Panc1 (cell line): ENCODE data around the gene FES. TPM values are rescaled to one million over a fixed set of nuclear protein-coding genes. Genes with fewer than 3 reads are reported as not detected.

Source experiments
- ATAC-seq: fragments of 200-7000 bp; cut with Tn5 transposase; 2 replicates; pipeline ENCODE4 v1.9.1; 2020; ENCODE audit warnings: mild to moderate bottlenecking, moderate library complexity
- BruUV-seq: library from RNA; stranded (reverse); fragments of 400-500 nt; replicated peaks from 2 replicates; lab custom pipeline; 2021; lab: Mats Ljungman, UMichigan
- CTCF ChIA-PET: fragments of 300-600 bp; sonication (Branson Sonifier 250); formaldehyde crosslinking; loops from one replicate; lab custom pipeline; 2022; ENCODE audit warnings: antibody characterized with exemption; lab: Charles Lee
- POLR2A ChIA-PET: fragments of 300-600 bp; sonication (Branson Sonifier 250); formaldehyde crosslinking; loops from one replicate; lab custom pipeline; 2022; ENCODE audit warnings: antibody characterized with exemption; lab: Charles Lee
- DNase-seq: peaks from one replicate; pipeline ENCODE4 v3.0.0-alpha.2; 2010; ENCODE audit warnings: low read depth, low spot score
- H3K27ac ChIP-seq: 2 replicates; pipeline ENCODE4 v1.5.1; 2011; ENCODE audit warnings: mild to moderate bottlenecking, low read length, inconsistent platforms
- H3K27me3 ChIP-seq: fragments of 200-500 bp; sonication (Bioruptor generic); 2 replicates; pipeline ENCODE4 v1.6.0; 2014; ENCODE audit warnings: low read length, inconsistent platforms; ENCODE audit not compliant: control insufficient read depth, insufficient read depth
- H3K36me3 ChIP-seq: fragments of 200-500 bp; sonication (Bioruptor generic); 2 replicates; pipeline ENCODE4 v1.5.1; 2014; ENCODE audit warnings: inconsistent platforms, mild to moderate bottlenecking, low read length, moderate library complexity; ENCODE audit not compliant: control insufficient read depth, insufficient read depth
- H3K4me1 ChIP-seq: 2 replicates; pipeline ENCODE4 v1.5.1; 2011; ENCODE audit warnings: inconsistent platforms, mild to moderate bottlenecking, low read length, moderate library complexity; ENCODE audit not compliant: control insufficient read depth, insufficient read depth
- H3K4me3 ChIP-seq, 2 experiments: 2 replicates each; pipeline ENCODE4 v1.5.1; 2011 to 2012; ENCODE audit warnings: low read depth in 2 of 2, low read length in 2 of 2, mild to moderate bottlenecking in 2 of 2, inconsistent platforms in 1 of 2, moderate library complexity in 1 of 2
- H3K9me3 ChIP-seq: fragments of 200-500 bp; sonication (Bioruptor generic); 2 replicates; pipeline ENCODE4 v1.5.1; 2014; ENCODE audit warnings: low read depth, mild to moderate bottlenecking, inconsistent platforms, low read length, moderate library complexity; ENCODE audit not compliant: control insufficient read depth, insufficient read depth
- CTCF ChIP-seq: fragments of 450-650 bp; IDR thresholded peaks from 2 replicates; pipeline ENCODE4 v1.5.1; 2017; ENCODE audit warnings: mild to moderate bottlenecking
- POLR2AphosphoS5 ChIP-seq: IDR thresholded peaks from 2 replicates; pipeline ENCODE4 v1.6.1; 2012; ENCODE audit warnings: mild to moderate bottlenecking, low read depth, low read length, moderate library complexity
- SIN3A ChIP-seq: IDR thresholded peaks from 2 replicates; pipeline ENCODE4 v1.6.1; 2012; ENCODE audit warnings: low read depth, mild to moderate bottlenecking, low read length, moderate library complexity, borderline replicate concordance; ENCODE audit not compliant: insufficient read depth
- TCF7L2 ChIP-seq: IDR thresholded peaks from 2 replicates; pipeline ENCODE4 v1.6.1; 2011; ENCODE audit warnings: mild to moderate bottlenecking, low read depth, low read length, inconsistent platforms
- in situ Hi-C: cut with HindIII; loops from 2 replicates; pipeline ENCODE4 v1.10.0; 2016; ENCODE audit warnings: low sequenced_read_pairs, low pct_unique_long_range_greater_than_20kb
- intact Hi-C: fragments of 100-400 bp; cut with micrococcal nuclease; formaldehyde crosslinking; loops from one replicate; pipeline ENCODE4 v1.10.0; 2022; ENCODE audit not compliant: unreplicated experiment
- total RNA-seq: library from RNA; stranded (reverse); gene quantifications from one replicate; pipeline ENCODE4 v1.2.1, GENCODE V29; 2021; ENCODE audit not compliant: unreplicated experiment
- TF ChIP-seq, protein P1 (sequence below), 2 experiments: IDR thresholded peaks; 2 replicates each; pipeline ENCODE4 v1.6.1; 2011 to 2012; ENCODE audit warnings: low read depth in 2 of 2, control low read depth in 1 of 2, low read length in 1 of 2, mild to moderate bottlenecking in 1 of 2, moderate library complexity in 1 of 2; ENCODE audit not compliant: insufficient read depth in 1 of 2

Gene FES
- total RNA-seq, 1 experiment from 2014 or later = 0.64 TPM

DNA sequence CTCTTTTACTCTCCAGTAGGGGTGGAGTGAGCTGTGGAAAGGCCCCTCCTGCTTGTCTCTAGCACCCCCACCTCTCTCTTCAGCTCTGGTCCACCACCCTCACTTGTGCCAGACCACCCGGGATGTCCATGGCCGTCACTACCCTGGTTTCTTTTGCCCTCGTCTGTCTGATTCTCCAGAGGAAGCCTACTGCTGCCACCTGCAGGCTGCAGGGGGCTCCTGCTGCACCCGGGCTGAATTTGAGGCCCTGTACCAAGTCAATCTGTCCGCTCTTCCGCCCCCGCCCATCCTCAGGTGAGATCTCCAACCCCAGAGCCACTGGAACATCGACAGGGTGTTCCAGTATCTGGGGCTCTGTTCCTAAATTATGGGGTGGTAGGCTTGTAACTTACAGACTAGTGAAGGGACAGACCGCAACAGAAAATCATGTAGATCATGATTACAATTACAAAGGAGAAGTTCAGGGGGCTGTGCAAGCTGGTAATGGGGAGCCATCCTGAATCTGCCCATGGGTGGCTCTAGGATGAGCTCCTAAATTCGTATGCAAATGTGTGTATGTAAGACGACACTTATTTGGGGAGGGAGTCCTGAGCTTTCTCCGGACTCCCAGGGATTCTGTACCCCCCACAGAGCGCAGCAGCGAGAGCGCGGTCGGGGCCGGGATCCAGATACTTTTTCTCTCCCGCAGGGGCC lies 50.1 kb downstream of the FES start:
- Histone ChIP-seq H3K36me3 (peaks cover 2% of the 10 kb centered on the region; the same call in 1 of the 2 replicates), H3K4me3 (peak overlapping the region; percentile 81 to 82), H3K27ac (peak overlapping the region; percentile 46; the same call in 1 of the 2 replicates), H3K27me3 (no peaks in the 10 kb centered on the region), H3K4me1 (peaks cover 26% of the 10 kb centered on the region), H3K9me3 (no peaks in the 10 kb centered on the region)
- DNase-seq (no peak), ATAC-seq (peak; percentile 63)
- no TSS peak for BruUV-seq
- in situ Hi-C loops (no loop called here), intact Hi-C loops (no loop called here)
- ChIA-PET CTCF (interaction anchor here (0.5 kb wide), 1 partner anchor 452 kb away, joined by 4 read pairs; no protein-coding TSS in a partner anchor), POLR2A (interaction anchor here (0.5 to 0.7 kb wide), 3 partner anchors 21 to 1571 kb away, joined by 3 to 7 read pairs (median 3); no protein-coding TSS in a partner anchor)
- TF ChIP-seq TCF7L2 = no peak
- no peak for TF ChIP-seq POLR2AphosphoS5
- TF ChIP-seq, protein P1, sequence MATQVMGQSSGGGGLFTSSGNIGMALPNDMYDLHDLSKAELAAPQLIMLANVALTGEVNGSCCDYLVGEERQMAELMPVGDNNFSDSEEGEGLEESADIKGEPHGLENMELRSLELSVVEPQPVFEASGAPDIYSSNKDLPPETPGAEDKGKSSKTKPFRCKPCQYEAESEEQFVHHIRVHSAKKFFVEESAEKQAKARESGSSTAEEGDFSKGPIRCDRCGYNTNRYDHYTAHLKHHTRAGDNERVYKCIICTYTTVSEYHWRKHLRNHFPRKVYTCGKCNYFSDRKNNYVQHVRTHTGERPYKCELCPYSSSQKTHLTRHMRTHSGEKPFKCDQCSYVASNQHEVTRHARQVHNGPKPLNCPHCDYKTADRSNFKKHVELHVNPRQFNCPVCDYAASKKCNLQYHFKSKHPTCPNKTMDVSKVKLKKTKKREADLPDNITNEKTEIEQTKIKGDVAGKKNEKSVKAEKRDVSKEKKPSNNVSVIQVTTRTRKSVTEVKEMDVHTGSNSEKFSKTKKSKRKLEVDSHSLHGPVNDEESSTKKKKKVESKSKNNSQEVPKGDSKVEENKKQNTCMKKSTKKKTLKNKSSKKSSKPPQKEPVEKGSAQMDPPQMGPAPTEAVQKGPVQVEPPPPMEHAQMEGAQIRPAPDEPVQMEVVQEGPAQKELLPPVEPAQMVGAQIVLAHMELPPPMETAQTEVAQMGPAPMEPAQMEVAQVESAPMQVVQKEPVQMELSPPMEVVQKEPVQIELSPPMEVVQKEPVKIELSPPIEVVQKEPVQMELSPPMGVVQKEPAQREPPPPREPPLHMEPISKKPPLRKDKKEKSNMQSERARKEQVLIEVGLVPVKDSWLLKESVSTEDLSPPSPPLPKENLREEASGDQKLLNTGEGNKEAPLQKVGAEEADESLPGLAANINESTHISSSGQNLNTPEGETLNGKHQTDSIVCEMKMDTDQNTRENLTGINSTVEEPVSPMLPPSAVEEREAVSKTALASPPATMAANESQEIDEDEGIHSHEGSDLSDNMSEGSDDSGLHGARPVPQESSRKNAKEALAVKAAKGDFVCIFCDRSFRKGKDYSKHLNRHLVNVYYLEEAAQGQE (IDR thresholded peaks at IDR 0.05; ENCODE audit: insufficient read depth in 1 of 2, low read depth in 2 of 2, low read length in 1 of 2) = no peak
- peak; percentile 97 for TF ChIP-seq CTCF
- TF ChIP-seq SIN3A = no peak

DNA sequence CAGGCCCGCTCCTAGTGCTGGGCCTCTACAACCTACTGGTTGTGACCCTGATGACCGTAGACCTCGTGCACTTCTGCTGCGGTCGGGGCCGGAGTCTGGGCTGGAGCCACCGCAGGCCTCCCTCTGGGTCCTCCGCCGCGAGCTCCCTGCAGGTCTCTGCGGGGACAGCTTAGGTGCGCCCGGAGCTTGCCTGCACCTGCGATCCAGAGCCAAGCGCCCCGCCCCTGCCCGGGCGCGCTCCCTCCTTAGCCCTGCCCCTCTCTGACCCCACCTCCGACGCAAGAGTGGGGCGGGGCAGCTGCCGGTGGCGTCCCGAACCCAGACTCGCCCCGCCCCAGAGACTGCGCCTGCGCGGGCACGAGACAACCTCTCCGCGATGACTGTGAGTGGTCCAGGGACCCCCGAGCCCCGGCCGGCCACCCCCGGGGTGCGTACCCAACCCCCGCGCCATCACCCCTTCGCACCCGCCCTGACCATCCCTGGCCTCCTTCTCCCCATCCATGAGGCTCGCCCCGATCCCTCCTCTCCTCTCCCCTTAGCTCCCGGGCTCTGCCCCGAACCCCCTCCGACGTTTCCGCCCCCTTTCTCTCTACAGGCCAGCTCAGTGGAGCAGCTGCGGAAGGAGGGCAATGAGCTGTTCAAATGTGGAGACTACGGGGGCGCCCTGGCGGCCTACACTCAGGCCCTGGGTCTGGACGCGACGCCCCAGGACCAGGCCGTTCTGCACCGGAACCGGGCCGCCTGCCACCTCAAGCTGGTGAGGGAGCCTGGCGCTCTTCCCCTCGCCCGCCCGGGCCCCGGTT lies 50.8 kb downstream of the FES start, which contains the start of gene UNC45A:
TSS of gene UNC45A (plus strand) at position 337 of the 803 bp plus-strand sequence. CDS start at position 377, 40 bp downstream.
- no TSS peak for BruUV-seq
- peak within 1 kb of the TSS; percentile 80 for H3K27ac ChIP-seq
- ATAC-seq (peak; percentile 82), DNase-seq (no peak)
- peak within 1 kb of the TSS; percentile 81 to 82 for H3K4me3 ChIP-seq
- in situ Hi-C loops = no loop called here
- TF ChIP-seq POLR2AphosphoS5 = peak; percentile 57; the same call in 1 of the 2 replicates
- TF ChIP-seq SIN3A = 0 out of 2 replicates have a peak, but pooled peaks have one; percentile 62
- TF ChIP-seq CTCF = no peak
- peaks cover 2% of the 10 kb centered on the region; the same call in 1 of the 2 replicates for H3K36me3 ChIP-seq
- POLR2A ChIA-PET = interaction anchor here (0.6 to 0.7 kb wide), 3 partner anchors 21 to 1572 kb away, joined by 3 read pairs; no protein-coding TSS in a partner anchor
- intact Hi-C loops = no loop called here
- H3K9me3 ChIP-seq = no peaks in the 10 kb centered on the region
- CTCF ChIA-PET = interaction anchor here (0.6 kb wide), 2 partner anchors 220 to 934 kb away, joined by 3 to 6 read pairs; no protein-coding TSS in a partner anchor
- H3K27me3 ChIP-seq = no peaks in the 10 kb centered on the region
- H3K4me1 ChIP-seq = peaks cover 25% of the 10 kb centered on the region
